SW480 (cell line): ENCODE data around the gene WNT6.

Experiments
- DNase-seq: peaks from one replicate; pipeline ENCODE4 v3.0.0-alpha.2; 2016; ENCODE audit warnings: low spot score

The WNT6 gene

DNA sequence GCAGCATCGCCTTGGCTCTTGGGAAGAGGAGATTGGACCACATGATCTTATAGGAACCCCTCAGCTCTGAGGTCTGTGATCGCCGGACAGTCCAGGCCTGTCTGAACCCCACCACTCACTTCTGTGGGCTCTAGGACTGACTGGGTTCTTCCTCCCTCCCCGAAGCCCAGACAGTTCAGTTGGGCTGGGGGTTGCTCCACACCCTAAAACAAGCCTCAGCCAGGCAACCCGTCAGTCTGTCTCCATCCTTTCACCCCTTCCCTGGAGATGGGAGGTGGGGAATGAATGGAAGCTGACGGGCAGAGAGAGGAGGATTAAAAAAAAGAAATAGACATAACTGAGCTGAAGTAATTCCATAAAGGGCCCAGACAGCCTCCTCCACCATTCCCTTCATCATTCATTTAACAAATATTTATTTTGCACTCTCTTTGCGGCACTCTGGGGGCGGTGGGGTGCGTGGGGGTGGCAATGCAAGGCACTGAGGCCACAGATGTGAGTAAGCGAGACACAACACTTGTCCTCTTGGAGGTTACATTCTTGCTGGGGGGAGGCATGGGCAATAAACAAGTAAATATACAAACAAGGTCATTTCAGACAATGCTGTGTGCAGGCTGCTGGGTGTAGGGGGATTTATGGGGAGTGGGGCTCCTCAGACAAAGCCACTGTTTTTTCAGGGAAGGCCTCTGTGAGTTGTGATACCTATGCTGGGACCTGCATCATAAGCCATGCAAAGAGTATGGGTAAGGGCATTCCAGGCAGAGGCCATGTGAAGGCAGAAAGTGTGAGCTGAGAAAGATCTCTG, 33.9 kb downstream of the WNT6 start:
- peak; percentile 35 for DNase-seq

- peak; percentile 63 for DNase-seq
These were observed 34.7 kb downstream of the WNT6 start for GRCh38 chr2:218894151-218894879.

DNA sequence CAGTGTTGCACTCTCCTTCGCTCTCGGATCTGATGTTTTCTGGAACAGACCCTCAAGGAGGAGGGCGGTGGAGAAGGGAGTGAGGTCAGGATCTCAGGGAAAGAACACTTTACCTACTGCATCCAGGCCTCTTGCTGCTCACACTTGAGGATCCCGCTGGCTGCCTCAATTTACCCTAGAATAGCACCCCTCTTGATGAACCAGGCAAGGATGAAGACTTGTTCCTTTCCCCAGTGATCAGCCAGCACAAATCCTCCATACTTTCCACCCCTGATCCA, 35.2 kb downstream of the WNT6 start:
- no peak for DNase-seq

DNA sequence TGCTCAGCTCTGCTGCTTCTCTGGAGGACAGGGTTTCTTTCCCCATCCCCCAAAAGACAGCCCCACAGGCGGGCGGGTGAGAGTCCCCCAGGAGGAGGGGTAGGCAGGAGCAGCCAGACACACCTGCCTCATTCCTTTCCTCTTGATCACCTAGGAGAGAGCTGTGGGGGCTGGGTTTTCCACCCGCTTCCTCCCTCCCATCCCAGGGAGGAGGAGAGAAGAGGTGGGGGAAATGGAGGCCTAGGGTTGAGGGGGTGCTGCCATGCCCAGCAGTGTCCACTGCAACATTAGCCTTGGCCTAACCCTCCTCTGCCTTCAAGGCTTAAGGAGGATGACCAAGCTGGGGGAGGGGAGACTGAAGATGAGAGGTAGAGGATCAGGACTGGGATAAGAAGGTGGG, 35.7 kb downstream of the WNT6 start:
- DNase-seq, result peak; percentile 93

DNA sequence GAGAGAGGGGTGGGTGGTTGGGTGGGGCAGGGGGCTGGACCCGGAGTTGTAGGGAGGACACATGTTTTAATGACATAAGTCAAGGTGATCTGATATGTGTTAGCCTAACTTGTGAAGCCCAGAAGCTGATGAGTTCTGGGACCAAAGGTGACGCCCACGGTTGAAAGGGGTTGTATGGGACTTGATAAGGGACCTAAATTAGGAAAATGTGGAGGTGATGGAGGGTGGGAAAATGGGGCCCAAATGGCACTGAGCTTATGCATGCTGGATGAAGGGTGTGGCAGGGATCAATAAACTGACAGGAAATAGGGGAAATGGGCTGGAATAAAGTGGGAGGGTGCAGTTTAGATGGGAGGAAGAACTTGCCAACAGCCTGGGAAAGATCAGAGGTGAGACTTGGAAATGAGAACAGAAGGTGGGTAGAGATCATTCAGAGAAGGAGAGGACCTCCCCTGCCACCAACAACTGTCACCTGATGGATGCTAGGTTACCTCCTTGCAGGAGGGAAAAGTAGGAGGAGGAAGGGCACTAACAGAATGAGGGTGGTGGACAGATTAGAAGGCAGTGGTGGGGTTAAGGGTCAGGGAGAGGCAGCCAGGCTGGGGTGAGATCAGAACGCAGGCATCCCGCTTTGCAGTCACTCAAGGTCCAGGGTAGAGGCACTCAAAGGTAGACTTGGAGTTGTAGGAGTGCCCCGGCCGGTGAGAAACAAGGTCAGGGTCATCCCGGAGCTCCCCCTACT, 36.3 kb downstream of the WNT6 start:
- DNase-seq, result peak; percentile 85

DNA sequence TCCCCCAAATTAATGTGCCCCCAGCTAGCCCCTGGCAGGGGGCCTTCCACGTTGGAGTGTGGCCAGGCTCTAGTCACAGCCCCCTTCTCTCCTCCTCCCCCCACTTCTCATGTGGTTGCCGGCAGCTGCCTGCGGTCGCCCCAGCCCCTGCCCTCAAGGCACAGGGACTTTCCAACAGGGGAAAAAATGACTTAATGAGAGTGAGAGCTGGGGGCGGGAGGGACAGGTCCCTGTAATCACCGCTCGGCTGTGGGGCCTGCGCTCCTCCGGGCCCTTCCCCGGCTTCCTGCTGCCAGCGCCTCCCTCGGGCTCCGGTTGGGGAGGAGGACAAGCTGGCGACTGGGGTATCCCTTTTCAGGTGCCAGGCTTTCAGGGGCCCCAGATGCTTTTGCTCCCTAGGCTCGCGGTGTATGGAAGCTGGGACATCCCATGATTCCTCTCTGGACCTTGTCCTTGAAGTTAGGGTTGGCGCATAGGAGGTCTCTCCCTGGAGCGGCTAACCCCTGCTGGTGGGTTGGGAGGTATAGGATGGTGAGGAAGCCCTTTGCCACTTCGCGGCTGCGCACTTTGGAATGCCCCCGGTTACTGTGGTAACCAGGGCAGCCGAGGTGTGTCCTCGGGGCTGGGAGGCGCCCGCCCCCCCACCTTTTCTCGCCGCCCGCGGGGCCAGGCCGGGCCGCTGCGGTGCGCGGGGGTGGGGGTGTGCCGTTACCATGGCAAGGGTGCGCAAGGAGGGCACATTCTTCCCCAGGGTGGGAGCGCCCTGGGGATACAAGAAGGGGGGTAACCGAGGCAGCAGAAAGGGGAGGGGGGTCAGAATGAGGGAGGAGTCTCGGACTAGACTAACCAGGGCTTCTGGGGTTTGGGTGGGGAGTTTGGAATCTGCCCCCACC, 37.1 kb downstream of the WNT6 start:
- DNase-seq, result peak; percentile 93

DNA sequence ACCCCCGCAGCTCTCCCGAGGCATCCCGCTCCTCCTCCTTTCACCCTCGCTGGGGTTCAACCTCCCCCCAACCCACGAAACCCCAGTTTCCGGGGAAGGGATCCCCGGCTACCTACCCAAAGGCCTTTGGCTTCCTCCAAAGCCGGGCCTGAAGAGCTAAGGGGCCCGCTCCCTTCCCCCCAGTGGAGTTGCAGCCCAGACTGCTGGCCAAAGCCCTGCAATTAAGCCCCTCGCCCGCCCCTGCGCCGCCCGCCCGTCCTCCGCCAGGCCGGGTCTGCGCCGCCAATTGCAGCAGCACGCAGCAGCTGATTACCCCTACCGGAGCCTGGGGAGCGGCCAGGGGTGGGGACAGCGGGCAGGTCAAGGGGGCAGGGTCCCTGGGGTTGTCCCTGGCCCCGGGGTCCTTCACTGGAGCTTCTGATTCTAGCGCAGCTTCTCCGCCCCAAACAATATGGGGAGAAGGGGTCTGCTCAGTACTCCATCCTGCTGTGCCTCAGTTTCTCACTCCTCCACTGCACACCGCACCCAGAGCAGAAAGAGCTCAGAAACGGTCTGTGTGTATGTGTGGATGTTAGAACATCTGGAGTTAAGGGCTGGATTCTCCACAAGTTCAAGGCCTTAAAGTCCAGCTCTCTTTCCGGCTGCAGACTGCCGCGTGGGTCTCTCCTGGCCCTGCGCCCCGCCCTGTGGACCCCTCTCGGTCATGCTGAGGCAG, 37.9 kb downstream of the WNT6 start:
- DNase-seq, result peak; percentile 59

- DNase-seq, result peak; percentile 68
These were observed 38.7 kb downstream of the WNT6 start for GRCh38 chr2:218898109-218898878.

GRCh38 chr2:218899147-218899546, 39.5 kb downstream of the WNT6 start:
- no peak for DNase-seq

DNA sequence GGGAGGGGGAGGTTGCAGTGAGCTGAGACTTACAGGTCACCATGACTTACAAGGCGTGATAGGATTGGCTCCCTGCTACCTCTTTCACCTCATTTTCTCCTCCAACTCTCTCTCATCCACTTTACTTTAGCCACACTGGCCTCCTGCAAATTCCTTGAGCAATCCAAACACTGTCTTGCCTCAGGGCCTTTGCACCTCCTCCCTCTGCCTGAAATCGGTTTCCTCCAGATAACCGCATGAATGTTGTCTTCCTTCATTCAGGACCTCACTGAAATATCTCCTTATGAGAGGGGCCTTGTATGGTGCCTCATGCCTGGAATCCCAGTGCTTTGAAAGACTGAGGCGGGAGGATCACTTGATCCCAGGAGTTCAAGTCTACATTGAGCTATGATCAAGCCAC, 42.8 kb downstream of the WNT6 start:
- DNase-seq, result no peak

DNA sequence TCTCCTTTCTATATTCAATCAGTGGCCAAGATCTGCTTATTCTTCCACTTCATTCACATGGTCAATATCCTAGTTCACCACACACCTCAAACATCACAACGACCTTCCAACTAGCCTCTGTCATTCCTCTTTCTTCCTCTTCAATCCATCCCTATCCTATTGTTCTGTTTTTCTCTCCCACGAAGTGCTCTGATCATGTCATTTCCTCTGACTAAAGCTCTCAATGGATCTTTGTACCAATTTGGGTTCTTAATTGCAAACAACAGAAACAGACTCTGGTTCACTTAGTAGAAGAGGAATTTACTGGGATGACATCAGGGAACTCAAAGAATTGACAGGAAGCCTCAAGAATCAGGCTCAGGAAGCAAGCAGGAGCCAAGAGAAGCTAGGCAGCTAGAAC, 44.6 kb downstream of the WNT6 start:
- DNase-seq, result no peak

DNA sequence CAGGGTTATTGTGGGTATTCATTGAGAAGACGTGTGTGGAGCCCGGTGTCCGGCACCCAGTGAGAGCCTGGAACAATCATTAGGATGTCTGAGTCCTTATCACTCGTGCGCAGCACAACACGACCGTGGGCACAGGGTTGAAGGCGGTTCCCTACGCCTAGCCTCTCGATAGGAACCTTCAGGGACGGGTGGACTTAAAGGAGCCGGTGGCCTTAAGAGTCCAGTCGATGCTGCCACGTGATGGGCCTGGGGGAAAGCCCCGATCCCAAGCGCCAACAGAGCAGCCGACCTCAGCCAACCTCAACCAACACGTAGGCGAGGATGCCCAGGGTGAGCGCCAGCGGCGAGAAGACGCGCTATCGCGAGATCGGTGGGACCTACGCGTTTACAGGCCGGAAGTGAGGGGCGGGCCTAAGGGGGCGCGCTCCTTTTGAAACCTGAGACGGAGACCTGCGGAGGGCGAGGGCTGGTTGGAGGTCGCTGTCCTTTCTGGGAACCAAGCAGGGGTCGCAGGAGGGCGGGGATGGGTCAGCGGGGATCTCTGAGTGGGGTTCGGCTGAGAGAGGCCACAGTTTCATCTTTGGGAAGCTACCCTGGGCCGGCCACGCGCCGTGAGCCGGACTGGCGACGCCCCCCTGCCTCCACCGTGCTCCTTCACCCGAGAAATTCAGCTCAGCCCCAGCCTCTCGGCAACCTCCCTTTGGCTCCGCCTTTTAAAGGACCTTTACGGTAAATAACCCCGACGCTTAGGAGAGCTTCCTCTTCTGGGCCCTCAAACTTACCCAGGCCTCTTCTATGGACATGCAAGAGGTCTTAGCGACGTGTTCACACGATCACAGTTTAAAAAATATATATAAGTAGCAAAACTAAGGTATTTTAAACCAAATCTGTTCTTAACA, 49.4 kb downstream of the WNT6 start:
- DNase-seq, result peak; percentile 95

DNA sequence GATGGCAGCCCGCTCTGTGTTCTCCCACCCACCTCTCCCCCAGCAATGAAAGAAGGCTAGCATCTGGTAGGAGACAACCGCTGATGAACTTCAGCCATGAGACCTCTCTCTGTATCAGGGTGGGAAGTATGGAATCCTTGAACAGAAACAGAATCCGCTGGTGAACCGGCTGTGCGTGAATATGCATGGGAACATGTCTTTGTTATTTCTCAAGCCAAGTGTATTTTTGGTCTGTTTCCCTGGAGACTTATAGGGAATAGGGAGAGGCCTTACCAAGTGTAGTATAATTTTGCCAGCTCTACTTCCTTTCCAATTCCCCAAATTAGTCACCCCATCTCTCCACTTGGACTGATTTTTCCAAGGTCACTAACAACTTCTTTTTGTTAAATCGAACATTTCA, 51.1 kb downstream of the WNT6 start:
- DNase-seq, result no peak

DNA sequence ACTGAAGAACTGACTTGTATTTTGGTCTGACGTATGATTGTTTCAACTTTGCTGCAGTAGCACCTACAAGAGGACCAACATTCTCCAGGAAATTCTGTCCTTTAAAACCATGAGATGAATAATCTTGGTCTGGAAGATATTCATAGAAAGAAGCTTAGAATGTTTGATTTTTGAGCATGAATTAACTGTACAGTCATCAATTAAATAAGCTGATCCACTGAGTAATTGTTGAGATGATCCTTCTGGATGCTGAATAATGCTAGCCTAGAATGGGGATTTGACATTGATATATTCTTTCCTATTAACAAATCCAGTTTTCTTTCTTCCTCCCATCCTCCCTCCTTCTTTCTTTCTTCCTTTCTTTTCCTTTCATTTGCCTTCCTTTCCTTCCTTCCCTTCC, 60.9 kb downstream of the WNT6 start:
- DNase-seq, result no peak
